SIG-M5 treated with dmso at 0.1 percent for 504 hours (cell line): ENCODE data around the gene PRRC2B.
A peak's percentile ranks its signal among the peaks of the same experiment; 100 is the strongest.

Experiments
- DNase-seq: peaks from one replicate; lab custom pipeline; 2025; ENCODE audit not compliant: unreplicated experiment; lab: John Stamatoyannopoulos, UW

PRRC2B gene

GRCh38 chr9:131482343-131483006 lies 88.6 kb downstream of the PRRC2B start:
- DNase-seq = no peak

- no peak for DNase-seq
Measured at GRCh38 chr9:131483319-131484050, 89.6 kb downstream of the PRRC2B start.

GRCh38 chr9:131484051-131484445 lies 90.2 kb downstream of the PRRC2B start:
- no peak for DNase-seq

- no peak for DNase-seq
Measured at GRCh38 chr9:131484560-131485185, 90.8 kb downstream of the PRRC2B start.

GRCh38 chr9:131485206-131485605 lies 91.3 kb downstream of the PRRC2B start:
- no peak for DNase-seq

DNA sequence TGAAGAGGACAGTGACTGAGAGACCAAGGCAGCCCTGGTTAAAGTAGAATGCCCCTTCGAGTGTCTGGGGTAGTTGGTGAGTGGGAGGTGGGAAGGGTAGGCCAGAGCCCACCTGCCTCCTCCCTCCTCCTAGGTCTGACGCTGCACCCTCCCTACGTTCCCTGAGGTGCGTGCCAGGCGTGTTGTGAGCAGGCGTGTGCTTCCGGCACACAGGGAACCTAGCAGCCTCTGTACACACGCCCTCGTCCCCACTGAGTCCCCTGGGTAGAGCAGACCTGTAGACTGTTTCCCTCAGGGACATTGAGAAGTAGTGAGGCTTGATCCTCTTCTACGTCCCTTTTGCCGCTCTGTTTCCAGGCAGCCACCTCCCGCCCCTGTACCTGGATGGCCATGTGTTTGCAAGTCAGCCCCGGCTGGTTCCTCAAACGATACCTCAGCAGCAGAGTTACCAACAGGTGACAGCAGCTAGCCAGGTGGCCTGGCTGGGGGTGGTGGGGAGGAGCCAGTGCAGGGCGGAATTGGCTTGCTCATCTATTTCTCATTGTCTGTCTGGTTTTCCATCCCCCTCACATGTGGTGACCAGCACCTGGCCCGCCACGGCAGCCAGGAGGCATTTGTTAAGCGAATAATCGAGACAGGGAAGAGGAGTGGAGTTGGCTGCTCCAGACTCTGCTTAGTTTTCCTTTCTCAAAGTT lies 92.0 kb downstream of the PRRC2B start:
- no peak for DNase-seq

- DNase-seq = no peak
Measured at GRCh38 chr9:131487001-131487400, 93.1 kb downstream of the PRRC2B start.

DNA sequence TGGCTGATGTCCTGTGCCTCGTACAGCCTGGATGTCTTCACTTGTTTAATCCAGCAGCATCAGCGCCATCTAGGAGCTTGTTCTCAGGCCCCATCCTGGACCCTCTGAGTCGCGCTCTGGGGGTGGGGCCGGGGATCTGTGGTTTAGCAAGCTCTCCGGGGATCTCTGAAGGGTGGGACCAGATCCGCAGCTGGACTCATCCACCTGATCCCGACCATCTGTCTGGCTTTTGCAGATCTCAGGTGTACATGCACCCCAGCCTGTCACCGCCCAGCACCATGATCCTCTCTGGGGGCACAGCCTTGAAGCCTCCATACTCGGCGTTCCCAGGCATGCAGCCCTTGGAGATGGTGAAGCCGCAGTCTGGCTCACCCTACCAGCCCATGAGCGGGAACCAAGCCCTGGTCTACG lies 93.7 kb downstream of the PRRC2B start:
- DNase-seq = no peak

DNA sequence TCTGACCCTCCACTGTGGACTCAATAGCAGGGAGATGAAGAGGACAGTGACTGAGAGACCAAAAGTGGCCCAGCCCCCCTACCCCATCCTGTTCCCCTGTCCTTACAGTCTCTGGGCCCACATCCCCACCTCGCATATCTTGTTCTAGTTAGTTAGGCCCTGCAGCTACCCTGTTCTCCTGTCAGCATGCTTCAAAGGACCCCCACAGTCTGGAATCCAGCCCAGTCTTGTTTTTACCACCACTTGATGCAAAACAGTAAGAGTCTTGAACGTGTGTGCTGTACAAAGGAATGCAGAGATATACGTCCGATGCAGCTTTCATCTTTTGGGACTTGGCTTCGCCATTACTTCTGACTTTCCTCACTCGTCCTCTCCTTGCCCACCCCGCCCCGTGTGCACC lies 96.6 kb downstream of the PRRC2B start:
- DNase-seq = no peak

DNA sequence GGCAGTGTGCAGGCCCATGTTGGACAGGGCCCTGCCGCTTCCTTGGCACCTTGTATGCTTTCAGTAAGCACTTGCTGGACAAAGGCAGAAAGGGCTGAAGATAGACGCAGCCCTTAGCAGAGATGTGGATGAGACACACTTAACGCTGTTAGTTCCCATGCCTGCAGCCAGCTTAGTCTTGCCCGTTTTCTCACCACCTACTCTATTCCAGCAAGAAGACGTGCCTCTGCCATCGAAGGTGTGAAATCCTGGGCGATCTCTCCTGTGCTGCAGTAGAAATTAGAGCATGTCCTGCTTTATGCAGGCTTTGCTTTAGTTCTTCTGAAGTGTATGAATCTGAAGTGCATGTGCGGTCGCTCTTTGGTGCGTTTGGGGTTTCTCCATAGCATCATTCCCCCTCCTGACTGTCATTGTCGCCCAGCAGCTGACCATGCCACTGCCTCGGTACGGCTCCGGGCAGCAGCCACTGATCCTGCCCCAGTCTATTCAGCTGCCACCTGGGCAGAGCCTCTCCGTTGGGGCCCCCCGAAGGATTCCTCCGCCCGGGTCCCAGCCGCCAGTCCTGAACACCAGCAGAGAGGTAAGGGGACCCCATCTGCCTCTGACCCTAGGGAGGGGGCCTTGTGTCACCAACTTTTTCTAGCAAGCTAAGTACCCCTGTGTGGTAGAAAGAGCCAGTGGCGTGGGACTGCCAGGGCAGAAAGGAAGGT lies 97.3 kb downstream of the PRRC2B start:
- no peak for DNase-seq

DNA sequence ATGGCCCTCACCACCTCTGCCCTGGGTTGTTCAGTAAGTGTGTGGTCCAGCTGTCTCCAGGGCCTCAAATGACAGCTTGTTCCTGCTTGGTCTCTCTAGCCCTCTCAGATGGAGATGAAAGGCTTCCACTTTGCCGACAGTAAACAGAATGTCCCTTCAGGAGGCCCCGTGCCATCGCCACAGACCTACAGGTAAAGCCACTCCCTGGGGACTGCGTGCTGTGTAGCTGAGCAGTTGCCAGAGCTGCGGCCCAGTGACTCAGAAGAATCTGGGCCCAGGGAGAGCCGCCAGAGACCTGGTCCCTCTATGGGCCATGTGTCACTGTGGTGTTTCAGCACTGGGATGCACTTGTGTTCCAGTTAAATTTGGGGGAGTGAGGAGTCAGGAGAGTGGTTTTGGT lies 98.2 kb downstream of the PRRC2B start:
- DNase-seq = no peak

- DNase-seq = no peak
Measured at GRCh38 chr9:131494296-131494870, 100.5 kb downstream of the PRRC2B start.

DNA sequence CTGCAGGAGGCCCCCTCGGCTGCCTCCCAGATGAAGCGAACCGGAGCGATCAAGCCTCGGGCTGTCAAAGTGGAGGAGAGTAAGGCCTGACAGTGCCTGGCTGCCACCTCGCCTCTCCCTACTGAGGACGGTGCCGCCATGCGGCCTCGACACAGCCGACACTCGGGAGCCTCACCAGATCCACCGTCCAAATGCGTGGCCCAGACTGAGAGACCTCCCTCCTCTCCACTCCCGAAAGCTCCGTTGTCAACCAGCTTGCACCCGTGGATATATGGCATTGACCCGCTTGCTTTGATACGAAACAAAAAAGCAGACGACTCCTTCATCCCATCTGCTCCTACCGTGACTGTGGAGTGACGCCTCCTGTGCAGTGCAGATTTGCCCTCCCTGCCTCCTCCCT lies 101.9 kb downstream of the PRRC2B start:
- no peak for DNase-seq

GRCh38 chr9:131496844-131497405 lies 103.0 kb downstream of the PRRC2B start:
- no peak for DNase-seq

GRCh38 chr9:131499254-131499767 lies 105.4 kb downstream of the PRRC2B start:
- no peak for DNase-seq

DNA sequence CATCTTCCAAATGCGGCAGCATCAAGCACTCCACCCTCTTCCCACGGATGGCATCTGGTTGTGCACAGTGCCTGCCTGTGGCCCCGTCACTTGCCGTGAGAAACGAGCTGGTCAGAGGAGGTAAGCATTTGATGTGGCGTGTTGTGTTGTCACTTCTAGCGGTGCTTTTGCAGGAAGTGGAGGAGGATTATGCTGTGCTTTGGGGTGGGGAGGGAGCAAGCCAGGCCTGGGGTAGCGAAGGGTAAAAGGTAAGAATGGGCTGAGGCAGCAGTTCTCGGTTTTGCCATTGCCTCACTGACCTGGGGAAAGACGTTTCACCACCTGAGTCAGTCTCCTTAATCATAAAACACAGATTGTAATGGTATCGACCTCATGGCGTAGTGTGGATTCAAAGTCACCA lies 106.5 kb downstream of the PRRC2B start:
- no peak for DNase-seq

- DNase-seq = peak; percentile 50
Measured at GRCh38 chr9:131500939-131501541, 107.2 kb downstream of the PRRC2B start.

DNA sequence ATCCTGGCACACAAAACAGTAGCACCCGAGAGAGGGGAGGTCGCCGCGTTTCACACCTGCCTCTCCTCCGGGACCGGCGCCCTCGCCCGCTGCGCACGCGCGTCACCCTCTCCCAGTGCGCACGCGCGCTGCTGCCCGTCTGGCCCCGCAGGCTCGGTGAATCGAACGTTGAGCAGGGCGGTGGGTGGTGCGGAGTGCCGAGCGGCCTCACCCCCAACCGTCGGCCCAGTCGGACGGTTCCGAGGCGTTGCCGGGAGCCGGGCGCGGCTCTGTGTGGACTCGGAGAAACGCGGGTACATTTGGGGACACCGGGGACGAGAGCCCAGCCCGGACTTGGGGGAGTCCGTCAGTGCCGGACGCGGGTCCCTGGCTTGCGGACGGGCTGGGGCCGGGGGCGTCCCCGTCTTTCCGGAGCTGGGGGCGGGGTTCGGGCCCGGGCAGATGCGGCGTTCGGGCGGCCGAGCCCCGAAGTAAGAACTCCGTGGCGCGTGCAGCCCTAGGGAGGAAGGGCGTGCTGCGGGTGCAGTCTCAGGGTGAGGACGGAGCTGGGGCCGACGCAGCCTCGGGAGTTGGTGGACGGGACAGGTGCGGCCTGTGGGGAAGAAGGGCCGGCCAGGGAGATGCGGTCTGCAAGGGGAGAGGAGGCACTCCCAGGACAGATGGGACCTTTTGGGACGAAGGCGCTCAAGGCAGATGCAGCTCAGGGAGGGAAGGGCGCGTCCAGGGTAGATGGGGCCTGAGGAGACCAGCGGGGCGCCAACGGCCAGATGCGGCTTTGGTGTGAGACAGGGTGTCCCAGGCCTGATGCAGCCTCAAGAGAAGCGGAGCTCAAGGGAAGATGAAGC lies 109.1 kb downstream of the PRRC2B start, which contains the start of gene POMT1:
Gene POMT1, plus strand, starts transcription at position 138 of the 845 bp plus-strand sequence. CDS start 1,301 bp downstream, outside the sequence.
- peak; percentile 73 for DNase-seq
